GM19468 (cell line): ENCODE measurements around the gene LRP6.
"Not testable (repeated sequence)": the region's sequence is repeated elsewhere in the genome, so short reads cannot be mapped to it uniquely, and the experiment has no call there.

Experiments
- ATAC-seq: cut with Tn5 transposase; IDR thresholded peaks from one replicate; pipeline ENCODE4 v1.9.1; 2021; ENCODE audit warnings: mild to moderate bottlenecking, moderate library complexity, moderate number of reproducible peaks; ENCODE audit not compliant: unreplicated experiment; ENCODE audit errors: extremely low read depth

Gene LRP6

GRCh38 chr12:12266873-12267741 is at the start of gene LRP6:
LRP6 (minus strand) TSS chr12:12267044; CDS start chr12:12266735, 309 bp downstream.
- ATAC-seq, result peak; percentile 47

GRCh38 chr12:12315838-12316237 is 49.0 kb upstream of the LRP6 start:
- no peak for ATAC-seq

GRCh38 chr12:12310695-12311094 is 43.9 kb upstream of the LRP6 start:
- not testable (repeated sequence) for ATAC-seq

- no peak for ATAC-seq
Observed at GRCh38 chr12:12305568-12306300, 38.9 kb upstream of the LRP6 start.

DNA sequence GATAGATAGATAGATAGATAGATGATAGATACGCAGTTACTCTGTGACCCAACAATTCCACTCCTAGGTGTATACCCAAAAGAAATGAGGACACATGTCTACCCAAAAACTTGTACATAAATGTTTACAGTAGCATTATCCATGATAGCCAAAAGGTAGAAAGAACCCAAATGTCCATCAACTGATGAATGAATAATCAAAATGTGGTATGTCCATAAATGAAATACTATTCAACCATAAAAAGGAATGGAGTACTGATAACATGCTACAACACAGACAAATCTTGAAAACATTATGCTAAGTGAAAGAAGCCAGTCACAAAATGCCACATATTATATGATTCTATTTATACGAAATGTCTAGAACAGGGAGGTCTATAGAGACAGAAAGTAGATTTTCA is 36.1 kb upstream of the LRP6 start:
- ATAC-seq, result no peak

- no peak for ATAC-seq
Observed at GRCh38 chr12:12301122-12301521, 34.3 kb upstream of the LRP6 start.

DNA sequence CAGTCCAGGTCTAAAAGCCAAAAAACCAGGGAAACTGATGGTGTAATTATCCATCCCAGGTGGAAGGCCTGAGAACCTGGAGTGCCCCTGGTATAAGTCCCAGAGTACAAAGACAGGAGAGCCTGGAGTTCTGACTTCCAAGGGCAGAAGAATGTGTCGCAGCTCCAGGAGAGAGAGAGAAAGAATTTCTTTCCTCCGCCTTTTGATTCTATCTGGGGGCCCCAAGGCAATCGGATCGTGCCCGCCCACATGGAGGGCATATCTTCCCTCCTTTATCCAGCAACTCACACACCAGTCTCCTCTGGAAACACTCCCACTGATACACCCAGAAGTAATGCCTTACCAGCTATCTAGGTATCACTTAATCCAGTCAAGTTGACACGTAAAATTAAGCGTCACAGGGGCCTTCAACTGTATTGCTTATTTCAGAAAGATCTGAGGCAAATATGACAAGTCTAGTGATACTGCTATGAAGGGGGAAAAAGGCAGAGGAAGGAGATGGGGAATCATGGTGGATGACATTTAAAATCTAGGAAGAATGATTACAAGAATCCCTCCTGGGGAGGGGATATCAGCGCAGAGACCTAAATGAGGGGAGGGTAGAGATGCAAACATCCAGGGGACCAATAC is 30.5 kb upstream of the LRP6 start:
- ATAC-seq, result no peak

DNA sequence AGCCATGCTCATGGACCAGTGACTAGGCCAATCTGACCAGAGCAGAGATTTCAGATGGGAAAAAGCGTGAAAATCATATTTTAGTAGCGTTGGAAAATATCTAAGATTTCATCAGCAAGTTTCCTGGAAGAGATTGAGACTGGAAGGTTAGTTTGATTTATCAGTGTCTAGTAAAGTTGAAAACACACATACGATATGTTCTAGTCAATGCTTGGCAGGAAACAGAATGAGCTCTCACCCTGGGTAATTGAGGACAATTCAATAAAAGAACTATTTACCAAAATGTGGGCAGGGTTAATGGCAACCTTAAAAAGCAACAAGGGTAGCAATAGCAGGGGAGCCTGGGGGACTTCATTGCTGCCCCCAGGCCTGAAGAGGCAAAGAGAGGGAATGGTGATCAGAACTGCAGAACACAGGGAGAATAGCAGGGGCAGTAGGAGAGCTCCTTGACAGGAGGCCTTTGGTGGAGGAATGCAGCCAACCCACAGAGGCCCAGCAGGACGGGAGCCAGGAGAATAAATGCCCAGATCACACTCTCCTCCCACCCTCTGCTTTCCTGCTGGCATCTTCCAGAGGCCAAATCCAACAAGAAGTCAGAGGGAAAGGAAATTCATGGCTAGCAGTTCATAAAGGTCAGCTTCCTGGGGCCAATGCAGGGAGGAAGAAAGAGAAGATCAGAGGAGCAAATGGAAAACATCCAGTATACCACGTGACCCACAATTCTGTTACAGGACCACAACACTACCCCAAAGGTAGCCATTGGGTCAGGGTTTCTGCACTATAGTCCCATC is 27.6 kb upstream of the LRP6 start:
- ATAC-seq, result no peak

GRCh38 chr12:12290206-12290605 is 23.4 kb upstream of the LRP6 start:
- ATAC-seq, result no peak

DNA sequence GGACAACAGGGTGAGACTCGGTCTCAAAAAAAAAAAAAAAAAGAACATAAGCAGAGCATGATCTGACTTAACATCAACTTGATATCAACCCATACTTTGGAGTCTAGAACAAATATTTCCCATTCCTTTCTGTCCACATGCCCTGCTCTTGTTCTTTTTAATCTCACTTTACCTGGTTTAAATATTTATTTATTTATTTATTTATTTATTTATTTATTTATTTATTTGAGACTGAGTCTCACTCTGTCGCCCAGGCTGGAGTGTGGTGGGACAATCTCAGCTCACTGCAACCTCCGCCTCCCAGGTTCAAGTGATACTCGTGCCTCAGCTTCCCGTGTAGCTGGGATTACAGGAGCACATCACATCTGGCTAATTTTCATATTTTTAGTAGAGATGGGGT is 19.6 kb upstream of the LRP6 start:
- ATAC-seq, result no peak

- no peak for ATAC-seq
Observed at GRCh38 chr12:12282761-12283425, 16.0 kb upstream of the LRP6 start.

DNA sequence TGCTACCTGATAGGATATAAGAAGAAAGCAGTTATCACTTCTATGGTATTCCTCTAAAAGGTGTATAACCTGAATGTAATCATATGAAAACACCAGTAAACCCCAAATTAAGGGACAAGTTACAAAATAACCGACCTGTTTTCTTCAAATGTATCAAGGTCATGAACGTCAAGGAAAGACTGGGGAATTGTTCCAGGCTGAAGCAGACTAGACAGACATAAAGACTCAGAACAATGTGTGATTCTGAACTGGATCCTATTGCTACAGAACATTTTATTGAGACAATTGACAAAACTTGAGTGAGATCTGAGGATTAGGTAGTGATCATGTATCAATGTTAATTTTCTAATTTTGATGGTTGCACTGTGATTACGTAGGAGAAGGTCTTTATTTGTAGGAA is 15.4 kb upstream of the LRP6 start:
- ATAC-seq, result no peak

DNA sequence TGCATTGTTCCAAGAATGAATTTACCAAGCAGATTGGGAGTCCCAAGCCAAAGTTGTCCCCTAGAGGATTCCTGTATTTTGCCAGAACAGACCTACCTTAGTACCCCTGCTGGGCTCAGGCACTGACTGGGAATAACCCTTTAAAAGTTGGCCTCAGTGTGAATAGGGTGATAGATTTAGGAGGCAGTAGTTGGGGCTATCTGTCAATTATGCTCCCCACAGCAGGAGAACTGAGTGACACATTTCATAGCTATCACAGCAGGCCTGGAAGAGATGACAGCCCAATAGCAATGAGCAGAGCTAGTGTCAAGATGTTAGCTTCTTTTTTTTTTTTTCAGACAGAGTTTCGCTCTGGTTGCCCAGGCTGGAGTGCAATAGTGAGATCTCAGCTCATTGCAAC is 14.3 kb upstream of the LRP6 start:
- ATAC-seq, result no peak

DNA sequence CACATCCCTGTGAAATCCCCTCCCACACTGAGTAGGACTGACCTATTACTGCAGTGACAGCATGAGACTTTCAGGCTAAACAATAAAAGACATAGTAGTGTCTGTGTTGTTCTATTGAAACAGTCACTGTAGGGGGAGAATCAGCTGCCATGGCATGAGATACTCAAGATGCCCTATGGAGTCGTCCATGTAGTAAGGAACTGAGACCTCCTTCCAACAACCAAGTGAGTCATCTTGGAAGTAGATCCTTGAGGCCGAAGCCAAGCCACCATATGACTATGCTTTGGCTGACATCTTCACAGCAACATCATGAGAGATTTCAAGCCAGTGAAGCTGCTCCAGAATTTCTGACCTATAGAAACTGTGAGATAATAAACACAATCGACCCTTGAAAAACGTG is 12.1 kb upstream of the LRP6 start:
- ATAC-seq, result no peak

DNA sequence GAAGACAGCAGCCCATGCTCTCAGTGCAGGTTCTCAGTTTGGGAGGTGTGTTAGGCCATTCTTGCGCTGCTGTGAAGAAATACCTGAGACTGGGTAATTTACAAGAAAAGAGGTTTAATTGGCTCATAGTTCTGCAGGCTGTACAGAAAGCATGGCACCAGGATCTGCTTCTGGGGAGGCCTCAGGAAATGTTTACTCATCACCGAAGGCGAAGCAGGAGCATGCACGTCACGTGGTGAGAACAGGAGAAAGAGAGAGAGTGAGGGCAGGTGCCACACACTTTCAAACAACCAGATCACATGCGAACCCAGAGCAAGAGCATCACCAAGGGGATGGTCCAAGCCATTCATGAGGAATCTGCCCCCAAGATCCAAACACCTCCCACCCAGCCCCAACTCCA is 9.0 kb upstream of the LRP6 start:
- no peak for ATAC-seq

- no peak for ATAC-seq
Observed at GRCh38 chr12:12273291-12273957, 6.6 kb upstream of the LRP6 start.

DNA sequence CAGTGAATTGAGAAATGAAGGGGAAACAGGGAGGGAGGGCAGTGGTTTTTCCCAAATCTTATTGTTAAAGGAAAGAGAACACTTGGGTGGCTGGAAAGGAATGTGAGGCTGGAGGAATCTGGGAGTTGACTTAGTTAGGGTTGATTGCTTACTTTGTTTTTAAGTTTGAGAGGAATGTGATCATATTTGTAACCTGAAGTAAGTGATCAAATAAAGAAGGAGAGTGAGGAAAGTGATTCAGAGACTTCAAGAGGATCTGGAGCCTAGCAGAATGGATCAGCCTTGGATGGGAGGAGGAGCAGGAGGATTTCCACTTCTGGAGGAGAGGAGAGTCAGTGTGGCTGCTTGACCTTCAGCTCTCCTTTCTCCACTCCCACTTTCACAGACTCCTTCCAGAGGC is 6.0 kb upstream of the LRP6 start:
- ATAC-seq, result no peak

- ATAC-seq, result no peak
Observed at GRCh38 chr12:12270226-12270625, 3.4 kb upstream of the LRP6 start.

DNA sequence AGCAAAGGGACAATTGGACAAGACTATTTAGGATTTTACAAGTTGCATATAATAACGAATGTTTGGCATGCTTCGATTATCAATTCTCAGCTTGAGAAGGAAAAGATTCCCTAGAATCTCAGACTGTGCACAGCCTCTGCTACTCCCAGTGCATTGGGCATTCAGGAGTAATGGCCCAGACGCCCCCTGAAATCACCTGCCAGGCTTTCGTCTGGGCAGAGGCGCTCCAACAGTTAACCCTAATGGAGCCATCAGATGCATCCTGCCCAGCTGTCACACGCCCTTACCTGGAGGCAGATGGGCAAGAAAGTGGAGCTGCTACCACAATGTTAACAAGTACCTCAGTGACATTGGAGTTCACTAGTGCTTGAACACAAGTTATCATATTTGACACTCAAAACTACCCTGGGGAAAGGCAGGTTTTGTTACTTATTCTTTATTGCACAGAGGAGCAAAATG is 927 bp upstream of the LRP6 start:
- no peak for ATAC-seq
